OCI-LY7 (cell line): ENCODE measurements around the gene NUBP1.

Source experiments
- CTCF ChIP-seq: fragments of 200-600 bp; sonication (generic); conservative IDR thresholded peaks from 2 replicates; pipeline ENCODE4 v1.5.1; 2014; ENCODE audit warnings: mild to moderate bottlenecking, antibody characterized with exemption, low read length, moderate library complexity, mixed read lengths
- EZH2phosphoT487 ChIP-seq: fragments of 200-600 bp; sonication (generic); IDR thresholded peaks from 2 replicates; pipeline ENCODE4 v1.6.1; 2018; ENCODE audit warnings: low read depth, borderline replicate concordance, mild to moderate bottlenecking, mixed run types, antibody characterized with exemption, low read length, moderate library complexity, mixed read lengths

- TF ChIP-seq CTCF (no peak), EZH2phosphoT487 (no peak)
Observed at GRCh38 chr16:10791048-10791447, 47.4 kb downstream of the NUBP1 start.
